ENCODE measurements around the gene CINP. TPM values are rescaled to one million over a fixed set of nuclear protein-coding genes. Genes with fewer than 3 reads are reported as not detected.
A peak's percentile ranks its signal among the peaks of the same experiment; 100 is the strongest.
"Not testable (repeated sequence)": the region's sequence is repeated elsewhere in the genome, so short reads cannot be mapped to it uniquely, and the experiment has no call there.

The CINP gene
- total RNA-seq, 1 donor = 20.6 TPM

GRCh38 chr14:102319351-102320032, 43.2 kb downstream of the CINP start, which contains the start of gene ZNF839:
Gene ZNF839, plus strand, starts transcription at chr14:102319746. Its CDS starts 20 bp downstream, at chr14:102319766.
- no peaks in the 10 kb centered on the region for H3K27me3 ChIP-seq (ENCODE audit: insufficient read depth, low read length)
- peak within 1 kb of the TSS; percentile 84 for H3K4me3 ChIP-seq (ENCODE audit: low read length)
- H3K4me1 ChIP-seq (ENCODE audit: insufficient read depth, low read length) = peaks cover 58% of the 10 kb centered on the region
- H3K9me3 ChIP-seq (ENCODE audit: low read depth, low read length) = no peaks in the 10 kb centered on the region

GRCh38 chr14:102318781-102319276, 43.9 kb downstream of the CINP start:
- Histone ChIP-seq H3K4me3 (ENCODE audit: low read length) (peak overlapping the region; percentile 84), H3K27me3 (ENCODE audit: insufficient read depth, low read length) (no peaks in the 10 kb centered on the region), H3K4me1 (ENCODE audit: insufficient read depth, low read length) (peaks cover 64% of the 10 kb centered on the region), H3K9me3 (ENCODE audit: low read depth, low read length) (no peaks in the 10 kb centered on the region)

- H3K9me3 ChIP-seq (ENCODE audit: low read depth, low read length) = no peaks in the 10 kb centered on the region
- H3K4me3 ChIP-seq (ENCODE audit: low read length) = peak overlapping the region; percentile 44
- no peaks in the 10 kb centered on the region for H3K27me3 ChIP-seq (ENCODE audit: insufficient read depth, low read length)
- peaks cover 64% of the 10 kb centered on the region for H3K4me1 ChIP-seq (ENCODE audit: insufficient read depth, low read length)
Measured at GRCh38 chr14:102317564-102318248, 45.0 kb downstream of the CINP start.

GRCh38 chr14:102316743-102317563, 45.7 kb downstream of the CINP start:
- Histone ChIP-seq H3K9me3 (ENCODE audit: low read depth, low read length) (no peaks in the 10 kb centered on the region), H3K4me3 (ENCODE audit: low read length) (peak overlapping the region; percentile 44), H3K27me3 (ENCODE audit: insufficient read depth, low read length) (no peaks in the 10 kb centered on the region), H3K4me1 (ENCODE audit: insufficient read depth, low read length) (peaks cover 64% of the 10 kb centered on the region)

GRCh38 chr14:102316338-102316742, 46.4 kb downstream of the CINP start:
- H3K27me3 ChIP-seq (ENCODE audit: insufficient read depth, low read length) = no peaks in the 10 kb centered on the region
- H3K4me3 ChIP-seq (ENCODE audit: low read length) = peak overlapping the region; percentile 44
- no peaks in the 10 kb centered on the region for H3K9me3 ChIP-seq (ENCODE audit: low read depth, low read length)
- H3K4me1 ChIP-seq (ENCODE audit: insufficient read depth, low read length) = peaks cover 64% of the 10 kb centered on the region

GRCh38 chr14:102315121-102315520, 47.6 kb downstream of the CINP start:
- Histone ChIP-seq H3K9me3 (ENCODE audit: low read depth, low read length) (no peaks in the 10 kb centered on the region), H3K4me3 (ENCODE audit: low read length) (no peak overlapping the region), H3K27me3 (ENCODE audit: insufficient read depth, low read length) (no peaks in the 10 kb centered on the region), H3K4me1 (ENCODE audit: insufficient read depth, low read length) (peaks cover 53% of the 10 kb centered on the region)

- peaks cover 50% of the 10 kb centered on the region for H3K4me1 ChIP-seq (ENCODE audit: insufficient read depth, low read length)
- H3K9me3 ChIP-seq (ENCODE audit: low read depth, low read length) = no peaks in the 10 kb centered on the region
- peak overlapping the region; percentile 41 for H3K4me3 ChIP-seq (ENCODE audit: low read length)
- no peaks in the 10 kb centered on the region for H3K27me3 ChIP-seq (ENCODE audit: insufficient read depth, low read length)
Measured at GRCh38 chr14:102314242-102315011, 48.3 kb downstream of the CINP start.

GRCh38 chr14:102304611-102305506, 57.8 kb downstream of the CINP start, which contains the start of gene MOK:
Gene MOK, minus strand, starts transcription at chr14:102305164. Its CDS starts 196 bp downstream, at chr14:102304968.
- Histone ChIP-seq H3K9me3 (ENCODE audit: low read depth, low read length) (no peaks in the 10 kb centered on the region), H3K4me1 (ENCODE audit: insufficient read depth, low read length) (peaks cover 5% of the 10 kb centered on the region), H3K4me3 (ENCODE audit: low read length) (peak within 1 kb of the TSS; percentile 64), H3K27me3 (ENCODE audit: insufficient read depth, low read length) (no peaks in the 10 kb centered on the region)

GRCh38 chr14:102303664-102304063, 59.0 kb downstream of the CINP start:
- no peak overlapping the region for H3K4me3 ChIP-seq (ENCODE audit: low read length)
- no peaks in the 10 kb centered on the region for H3K27me3 ChIP-seq (ENCODE audit: insufficient read depth, low read length)
- no peaks in the 10 kb centered on the region for H3K9me3 ChIP-seq (ENCODE audit: low read depth, low read length)
- peaks cover 5% of the 10 kb centered on the region for H3K4me1 ChIP-seq (ENCODE audit: insufficient read depth, low read length)

GRCh38 chr14:102298303-102299070, 64.2 kb downstream of the CINP start:
- not testable (repeated sequence) for H3K4me3 ChIP-seq (ENCODE audit: low read length); H3K27me3 ChIP-seq (ENCODE audit: insufficient read depth, low read length); H3K9me3 ChIP-seq (ENCODE audit: low read depth, low read length); H3K4me1 ChIP-seq (ENCODE audit: insufficient read depth, low read length)

All from mononuclear cell (primary cell).